ENCODE data around the gene MAT2B. TPM values are rescaled to one million over a fixed set of nuclear protein-coding genes. Genes with fewer than 3 reads are reported as not detected.

MAT2B gene
- total RNA-seq, 2 experiments from 2014 or later = 69.4 to 74.1 TPM

- DNase-seq = no peak
- H3K9me3 Mint-ChIP-seq (ENCODE audit: insufficient read depth) = no peaks in the 10 kb centered on the region
- ChIA-PET POLR2A (interaction anchor here (1.1 to 4.5 kb wide), 2 partner anchors 13 to 15 kb away, joined by 4 to 30 read pairs; partner anchors contain the start of genes HMMR and NUDCD2), CTCF (interaction anchor here (0.6 to 3.0 kb wide), 11 partner anchors 9 to 126 kb away, joined by 3 to 16 read pairs (median 3); partner anchors contain the start of genes HMMR, MAT2B and NUDCD2)
- H3K4me1 Mint-ChIP-seq (ENCODE audit: low read depth) = peaks cover 2% of the 10 kb centered on the region
- H3K27me3 Mint-ChIP-seq (ENCODE audit: low read depth) = no peaks in the 10 kb centered on the region
- H3K36me3 Mint-ChIP-seq (ENCODE audit: low read depth) = peaks cover 72% of the 10 kb centered on the region
- no peak overlapping the region for H3K27ac Mint-ChIP-seq
- peak; percentile 42 for ATAC-seq
- no peak overlapping the region for H3K4me3 Mint-ChIP-seq
Observed at GRCh38 chr5:163473635-163474243, 31.7 kb upstream of the MAT2B start.

DNA sequence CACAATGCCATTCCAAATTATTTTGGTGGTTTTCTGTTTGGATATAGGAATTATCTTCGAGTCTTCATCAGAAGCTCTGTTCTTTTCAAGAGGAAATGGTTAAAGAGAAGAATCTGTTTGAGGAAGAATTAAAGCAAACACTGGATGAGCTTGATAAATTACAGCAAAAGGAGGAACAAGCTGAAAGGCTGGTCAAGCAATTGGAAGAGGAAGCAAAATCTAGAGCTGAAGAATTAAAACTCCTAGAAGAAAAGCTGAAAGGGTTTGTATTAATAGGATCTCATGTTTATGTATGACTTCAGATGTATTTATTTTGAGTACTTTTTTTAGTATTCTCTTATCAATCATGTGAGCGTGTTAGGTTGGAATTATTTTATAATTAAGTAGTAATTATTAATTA is 30.0 kb upstream of the MAT2B start:
- Mint-ChIP-seq H3K36me3 (ENCODE audit: low read depth) (peaks cover 75% of the 10 kb centered on the region), H3K4me3 (no peak overlapping the region), H3K9me3 (ENCODE audit: insufficient read depth) (no peaks in the 10 kb centered on the region), H3K27me3 (ENCODE audit: low read depth) (no peaks in the 10 kb centered on the region), H3K4me1 (ENCODE audit: low read depth) (peaks cover 2% of the 10 kb centered on the region), H3K27ac (no peak overlapping the region)
- ChIA-PET CTCF (interaction anchor here (1.1 to 3.0 kb wide), 3 partner anchors 14 to 30 kb away, joined by 3 to 16 read pairs (median 7); partner anchors contain the start of genes HMMR and NUDCD2), POLR2A (interaction anchor here (1.3 to 4.5 kb wide), 2 partner anchors 15 to 30 kb away, joined by 3 to 30 read pairs; partner anchors contain the start of genes HMMR, MAT2B and NUDCD2)
- no peak for DNase-seq
- ATAC-seq = no peak

- Mint-ChIP-seq H3K9me3 (ENCODE audit: insufficient read depth) (no peaks in the 10 kb centered on the region), H3K4me3 (no peak overlapping the region), H3K27me3 (ENCODE audit: low read depth) (no peaks in the 10 kb centered on the region), H3K27ac (no peak overlapping the region), H3K4me1 (ENCODE audit: low read depth) (no peaks in the 10 kb centered on the region), H3K36me3 (ENCODE audit: low read depth) (peaks cover 79% of the 10 kb centered on the region)
- DNase-seq (no peak), ATAC-seq (no peak)
- POLR2A ChIA-PET = interaction anchor here (1.4 kb wide), 1 partner anchor 17 kb away, joined by 4 read pairs; the partner anchor contains the start of gene HMMR
- CTCF ChIA-PET = interaction anchor here (0.6 kb wide), 1 partner anchor 10 kb away, joined by 4 read pairs; no protein-coding TSS in a partner anchor
Observed at GRCh38 chr5:163478126-163478981, 27.1 kb upstream of the MAT2B start.

GRCh38 chr5:163478982-163479271 is 26.5 kb upstream of the MAT2B start:
- Mint-ChIP-seq H3K4me3 (no peak overlapping the region), H3K27ac (no peak overlapping the region), H3K9me3 (ENCODE audit: insufficient read depth) (no peaks in the 10 kb centered on the region), H3K27me3 (ENCODE audit: low read depth) (no peaks in the 10 kb centered on the region), H3K36me3 (ENCODE audit: low read depth) (peaks cover 79% of the 10 kb centered on the region), H3K4me1 (ENCODE audit: low read depth) (no peaks in the 10 kb centered on the region)
- ChIA-PET POLR2A (interaction anchor here (1.4 kb wide), 1 partner anchor 18 kb away, joined by 4 read pairs; the partner anchor contains the start of gene HMMR), CTCF (interaction anchor here (0.6 kb wide), 1 partner anchor 11 kb away, joined by 4 read pairs; no protein-coding TSS in a partner anchor)
- DNase-seq (no peak), ATAC-seq (no peak)

DNA sequence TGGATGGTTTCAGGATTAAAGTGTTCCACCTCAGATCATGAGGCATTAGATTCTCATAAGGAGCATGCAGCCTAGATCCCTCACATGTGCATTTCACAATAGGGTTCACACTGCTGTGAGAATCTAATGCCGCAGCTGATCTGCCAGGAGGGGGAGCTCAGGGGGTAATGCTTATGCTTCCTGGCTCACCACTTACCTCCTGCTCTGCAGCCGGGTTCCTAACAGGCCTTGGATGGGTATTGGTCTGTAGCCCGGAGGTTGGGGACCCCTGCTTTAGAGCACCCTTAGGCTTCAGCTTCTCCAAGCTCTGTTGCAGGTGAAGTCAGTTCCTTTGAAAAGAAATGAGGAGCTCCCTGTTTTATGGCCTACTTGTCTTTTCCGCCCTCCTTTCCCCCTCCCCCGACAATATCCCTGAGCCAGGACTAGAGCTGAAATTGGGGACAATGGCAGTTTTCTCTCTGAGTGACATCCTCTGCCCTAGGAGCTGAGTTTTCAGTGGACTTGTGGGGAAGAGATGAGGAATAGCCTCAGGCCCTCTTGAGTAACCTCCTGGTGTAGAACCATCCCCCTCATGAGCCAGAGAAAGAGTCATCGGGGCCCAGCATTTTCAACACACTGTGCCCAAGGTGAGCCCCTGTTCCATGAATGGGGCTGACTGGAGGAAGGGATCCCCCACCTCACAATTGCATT is 16.2 kb upstream of the MAT2B start:
- ATAC-seq = peak; percentile 60
- no peaks in the 10 kb centered on the region for H3K9me3 Mint-ChIP-seq (ENCODE audit: insufficient read depth)
- ChIA-PET POLR2A (interaction anchor here (1.5 to 1.6 kb wide), 2 partner anchors 16 to 30 kb away, joined by 3 to 4 read pairs; partner anchors contain the start of gene MAT2B), CTCF (interaction anchor here (0.9 to 2.1 kb wide), 12 partner anchors 9 to 29 kb away, joined by 3 to 7 read pairs (median 4); partner anchors contain the start of genes HMMR and MAT2B)
- H3K27ac Mint-ChIP-seq = peak overlapping the region; percentile 64
- H3K4me1 Mint-ChIP-seq (ENCODE audit: low read depth) = no peaks in the 10 kb centered on the region
- no peak overlapping the region for H3K4me3 Mint-ChIP-seq
- H3K27me3 Mint-ChIP-seq (ENCODE audit: low read depth) = no peaks in the 10 kb centered on the region
- DNase-seq = no peak
- peaks cover 67% of the 10 kb centered on the region for H3K36me3 Mint-ChIP-seq (ENCODE audit: low read depth)

DNA sequence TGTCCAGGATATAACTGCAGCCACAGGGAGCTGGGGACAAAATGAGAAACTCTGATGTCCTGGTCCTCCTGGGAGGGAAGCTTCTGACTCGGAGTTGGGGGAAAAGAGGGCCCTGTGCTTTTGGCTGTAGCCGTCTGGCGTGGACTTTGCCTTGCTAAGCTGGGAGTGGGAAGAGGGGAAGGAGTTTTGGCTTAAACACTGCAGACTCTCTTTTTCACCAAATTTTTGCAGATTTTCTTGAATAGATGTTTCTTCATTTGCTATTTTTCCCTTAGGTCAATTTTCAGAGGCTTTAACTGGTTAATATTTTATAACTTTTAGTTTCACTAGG is 15.7 kb upstream of the MAT2B start:
- H3K4me3 Mint-ChIP-seq = no peak overlapping the region
- no peak for DNase-seq
- no peak for ATAC-seq
- ChIA-PET POLR2A (interaction anchor here (1.5 to 1.6 kb wide), 2 partner anchors 16 to 30 kb away, joined by 3 to 4 read pairs; partner anchors contain the start of gene MAT2B), CTCF (interaction anchor here (1.1 to 2.1 kb wide), 9 partner anchors 9 to 29 kb away, joined by 3 to 7 read pairs (median 4); partner anchors contain the start of genes HMMR and MAT2B)
- H3K36me3 Mint-ChIP-seq (ENCODE audit: low read depth) = peaks cover 64% of the 10 kb centered on the region
- H3K9me3 Mint-ChIP-seq (ENCODE audit: insufficient read depth) = no peaks in the 10 kb centered on the region
- no peaks in the 10 kb centered on the region for H3K4me1 Mint-ChIP-seq (ENCODE audit: low read depth)
- peak overlapping the region; percentile 64 for H3K27ac Mint-ChIP-seq
- no peaks in the 10 kb centered on the region for H3K27me3 Mint-ChIP-seq (ENCODE audit: low read depth)

DNA sequence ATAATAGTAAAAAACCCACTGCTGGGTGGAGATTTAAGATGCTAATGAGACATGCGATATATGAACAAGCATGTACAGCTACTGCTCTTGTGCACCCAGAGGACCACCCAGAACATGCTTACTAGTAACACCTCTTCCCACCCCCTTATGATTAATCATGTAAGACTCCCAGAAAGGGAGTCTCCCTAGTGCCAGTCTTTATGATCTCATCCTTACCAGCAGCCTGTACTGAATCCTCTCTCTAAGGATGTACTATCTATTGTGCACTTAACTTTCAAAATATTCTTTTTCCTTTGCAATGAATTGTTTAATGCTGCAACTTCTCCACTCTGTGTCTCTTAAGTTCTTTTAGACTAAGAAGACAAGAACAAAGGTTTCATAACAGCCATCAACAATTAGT is 9.1 kb upstream of the MAT2B start:
- no peaks in the 10 kb centered on the region for H3K9me3 Mint-ChIP-seq (ENCODE audit: insufficient read depth)
- ATAC-seq = no peak
- H3K27ac Mint-ChIP-seq = no peak overlapping the region
- H3K4me3 Mint-ChIP-seq = no peak overlapping the region
- H3K27me3 Mint-ChIP-seq (ENCODE audit: low read depth) = no peaks in the 10 kb centered on the region
- H3K36me3 Mint-ChIP-seq (ENCODE audit: low read depth) = peaks cover 20% of the 10 kb centered on the region
- ChIA-PET POLR2A (interaction anchor here (1.1 to 4.2 kb wide), 3 partner anchors 28 to 41 kb away, joined by 3 to 15 read pairs (median 4); partner anchors contain the start of genes HMMR and NUDCD2), CTCF (interaction anchor here (0.9 to 1.6 kb wide), 3 partner anchors 9 to 87 kb away, joined by 4 to 5 read pairs (median 5); partner anchors contain the start of gene MAT2B)
- H3K4me1 Mint-ChIP-seq (ENCODE audit: low read depth) = no peaks in the 10 kb centered on the region
- DNase-seq = no peak

DNA sequence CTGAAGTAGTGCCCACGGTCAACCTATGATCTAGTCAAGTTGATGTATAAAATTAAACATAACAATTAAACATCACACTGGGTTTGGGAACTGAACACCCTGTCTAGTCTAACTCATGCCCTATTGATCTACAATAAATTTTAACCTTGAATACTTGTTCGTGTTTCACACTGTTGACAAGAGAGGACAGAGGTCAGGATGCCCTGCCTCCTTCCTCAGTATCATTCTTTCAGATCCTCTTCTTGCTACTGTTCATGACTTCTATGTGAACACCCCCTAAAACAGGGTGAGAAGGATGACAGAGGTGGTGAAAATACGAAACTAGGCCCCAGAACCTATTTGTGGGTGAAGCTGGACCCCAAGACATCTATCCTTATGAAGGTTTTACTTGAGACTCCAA is 8.1 kb upstream of the MAT2B start:
- H3K27ac Mint-ChIP-seq = no peak overlapping the region

GRCh38 chr5:163498886-163499285 is 6.5 kb upstream of the MAT2B start:
- ChIA-PET POLR2A (interaction anchor here (2.4 kb wide), 1 partner anchor 39 kb away, joined by 27 read pairs; the partner anchor contains the start of genes HMMR and NUDCD2), CTCF (interaction anchor here (0.9 kb wide), 1 partner anchor 10 kb away, joined by 3 read pairs; no protein-coding TSS in a partner anchor)
- Mint-ChIP-seq H3K27me3 (ENCODE audit: low read depth) (no peaks in the 10 kb centered on the region), H3K4me1 (ENCODE audit: low read depth) (peaks cover 11% of the 10 kb centered on the region), H3K9me3 (ENCODE audit: insufficient read depth) (no peaks in the 10 kb centered on the region), H3K27ac (no peak overlapping the region), H3K4me3 (no peak overlapping the region), H3K36me3 (ENCODE audit: low read depth) (peaks cover 3% of the 10 kb centered on the region)
- no peak for DNase-seq
- ATAC-seq = no peak

More for the DNA sequence above, 8.1 kb upstream of the MAT2B start:
- H3K4me3 Mint-ChIP-seq = no peak overlapping the region
- peaks cover under 1% of the 10 kb centered on the region for H3K4me1 Mint-ChIP-seq (ENCODE audit: low read depth)
- no peaks in the 10 kb centered on the region for H3K27me3 Mint-ChIP-seq (ENCODE audit: low read depth)
- H3K9me3 Mint-ChIP-seq (ENCODE audit: insufficient read depth) = no peaks in the 10 kb centered on the region
- ChIA-PET POLR2A (interaction anchor here (4.2 kb wide), 1 partner anchor 37 kb away, joined by 15 read pairs; the partner anchor contains the start of genes HMMR and NUDCD2), CTCF (interaction anchor here (1.6 kb wide), 1 partner anchor 8 kb away, joined by 5 read pairs; the partner anchor contains the start of gene MAT2B)
- peaks cover 12% of the 10 kb centered on the region for H3K36me3 Mint-ChIP-seq (ENCODE audit: low read depth)
- DNase-seq (no peak), ATAC-seq (no peak)

DNA sequence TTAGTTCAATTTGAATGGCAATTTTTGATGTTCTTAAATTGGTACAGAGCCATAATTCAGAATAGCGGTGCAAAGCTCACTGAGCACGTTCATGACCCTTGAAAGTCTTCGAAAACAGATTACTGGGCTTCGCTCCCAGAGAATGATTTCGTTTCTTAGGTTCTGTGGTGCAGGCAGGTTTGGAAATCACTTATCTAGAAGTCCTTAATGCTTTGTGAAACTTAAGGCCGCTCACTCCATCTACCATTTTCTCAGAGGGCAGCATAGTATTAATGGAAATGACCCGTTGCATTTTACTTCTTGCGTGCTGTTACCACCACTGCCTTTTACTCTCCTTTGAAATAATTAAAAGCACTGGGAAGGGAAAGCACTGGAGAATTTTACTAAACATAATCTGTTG is 2.9 kb upstream of the MAT2B start:
- POLR2A ChIA-PET = interaction anchor here (1.0 to 9.9 kb wide), 2 partner anchors 10 to 43 kb away, joined by 3 to 185 read pairs; partner anchors contain the start of genes HMMR and NUDCD2
- Mint-ChIP-seq H3K4me3 (peak overlapping the region; percentile 96), H3K4me1 (ENCODE audit: low read depth) (peaks cover 14% of the 10 kb centered on the region), H3K27me3 (ENCODE audit: low read depth) (no peaks in the 10 kb centered on the region), H3K27ac (peak overlapping the region; percentile 97), H3K36me3 (ENCODE audit: low read depth) (peaks cover 9% of the 10 kb centered on the region), H3K9me3 (ENCODE audit: insufficient read depth) (no peaks in the 10 kb centered on the region)
- DNase-seq = no peak
- no peak for ATAC-seq
- CTCF ChIA-PET = interaction anchor here (1.0 to 4.1 kb wide), 6 partner anchors 14 to 60 kb away, joined by 3 to 25 read pairs (median 4); partner anchors contain the start of genes HMMR and NUDCD2

Measured in activated CD8-positive, alpha-beta T cell treated with anti-CD3 and anti-CD28 coated beads, Interleukin-2, amount 10 ng/mL, durations not matched to agents 7 days and 5 days (primary cell).